GM12878 (cell line): ENCODE data around the gene SIGMAR1. TPM values are rescaled to one million over a fixed set of nuclear protein-coding genes. Genes with fewer than 3 reads are reported as not detected.

Experiments
- ATAC-seq: fragments of 200-7000 bp; cut with Tn5 transposase; 3 replicates; pipeline ENCODE4 v1.9.1; 2020; ENCODE audit warnings: mild to moderate bottlenecking, moderate library complexity
- BruUV-seq: library from RNA; stranded (reverse); fragments of 400-500 nt; replicated peaks from 2 replicates; lab custom pipeline; 2021; lab: Mats Ljungman, UMichigan
- CTCF ChIA-PET: fragments of 300-600 bp; sonication (Branson Sonifier 250); formaldehyde crosslinking; extraction: SDS; loops from one replicate; lab custom pipeline; 2021; ENCODE audit warnings: inconsistent platforms; lab: Yijun Ruan, JAX
- POLR2A ChIA-PET: fragments of 350-600 bp; formaldehyde crosslinking; extraction: SDS; loops from one replicate; lab custom pipeline; 2021; ENCODE audit warnings: inconsistent platforms; lab: Charles Lee
- RAD21 ChIA-PET: fragments of 300-600 bp; sonication (Branson Sonifier 250); formaldehyde crosslinking; loops from one replicate; lab custom pipeline; 2023; ENCODE audit warnings: antibody characterized with exemption; ENCODE audit not compliant: unreplicated experiment; lab: Charles Lee
- SMC1A ChIA-PET: fragments of 300-600 bp; sonication (Branson Sonifier 250); formaldehyde crosslinking; loops from one replicate; lab custom pipeline; 2023; ENCODE audit not compliant: unreplicated experiment, uncharacterized antibody; lab: Charles Lee
- DNase-seq: peaks from one replicate; pipeline ENCODE4 v3.0.0-alpha.2; 2011; ENCODE audit warnings: low read depth, low spot score
- FAIRE-seq: peaks from 3 replicates; lab custom pipeline; 2011; peaks lifted over from hg19 to GRCh38; lab: Jason Lieb, UNC
- H2AFZ ChIP-seq: 2 replicates; pipeline ENCODE4 v1.6.0; 2011; ENCODE audit warnings: low read depth, low read length, control low read depth; ENCODE audit not compliant: control insufficient read depth
- H3K27ac ChIP-seq: 2 replicates; pipeline ENCODE4 v1.5.1; 2011; ENCODE audit warnings: control low read depth; ENCODE audit not compliant: control insufficient read depth, insufficient read depth
- H3K27me3 ChIP-seq, 2 experiments: replicated peaks in 1 of 2; 2 replicates each; pipeline versions ENCODE4 v1.6.0 to v1.6.1; 2011; ENCODE audit warnings: low read length in 1 of 2; ENCODE audit not compliant: control insufficient read depth in 2 of 2, insufficient read depth in 2 of 2
- H3K36me3 ChIP-seq, 2 experiments: 2 replicates each; pipeline ENCODE4 v1.5.1; 2011; ENCODE audit warnings: low read length in 1 of 2; ENCODE audit not compliant: control insufficient read depth in 2 of 2, insufficient read depth in 2 of 2
- H3K4me1 ChIP-seq: 2 replicates; pipeline ENCODE4 v1.6.1; 2011; ENCODE audit warnings: mild to moderate bottlenecking, low read length, moderate library complexity, mixed read lengths; ENCODE audit not compliant: control insufficient read depth, insufficient read depth
- H3K4me2 ChIP-seq: 2 replicates; pipeline ENCODE4 v1.6.0; 2011; ENCODE audit warnings: control low read depth; ENCODE audit not compliant: control insufficient read depth, insufficient read depth
- H3K4me3 ChIP-seq: fragments of 200-600 bp; sonication (generic); 2 replicates; pipeline ENCODE4 v1.5.1; 2016
- H3K79me2 ChIP-seq: 2 replicates; pipeline ENCODE4 v1.6.0; 2011; ENCODE audit warnings: low read length; ENCODE audit not compliant: control insufficient read depth, insufficient read depth
- H3K9ac ChIP-seq: 2 replicates; pipeline ENCODE4 v1.8.0; 2011; ENCODE audit warnings: low read length, control low read depth, mixed read lengths; ENCODE audit not compliant: control insufficient read depth, insufficient read depth
- H3K9me3 ChIP-seq: replicated peaks from 3 replicates; pipeline ENCODE4 v1.5.1; 2011; ENCODE audit warnings: mild to moderate bottlenecking, low read length; ENCODE audit not compliant: control insufficient read depth, insufficient read depth
- H4K20me1 ChIP-seq: 2 replicates; pipeline ENCODE4 v1.6.0; 2011; ENCODE audit not compliant: control insufficient read depth, insufficient read depth
- BACH1 ChIP-seq: fragments of 450-650 bp; IDR thresholded peaks from 2 replicates; pipeline ENCODE4 v1.6.1; 2017; ENCODE audit warnings: mild to moderate bottlenecking, borderline replicate concordance
- NFXL1 ChIP-seq: fragments of 450-650 bp; IDR thresholded peaks from 2 replicates; pipeline ENCODE4 v1.6.1; 2017; ENCODE audit warnings: antibody characterized with exemption, mild to moderate bottlenecking, borderline replicate concordance
- NR2C2 ChIP-seq: IDR thresholded peaks from 2 replicates; pipeline ENCODE4 v1.6.1; 2011; ENCODE audit warnings: borderline replicate concordance, low read depth; ENCODE audit not compliant: control insufficient read depth, insufficient read length
- POLR2A ChIP-seq: IDR thresholded peaks from 2 replicates; pipeline ENCODE4 v1.6.1; 2011; ENCODE audit warnings: low read depth, mild to moderate bottlenecking, low read length
- SPI1 ChIP-seq: IDR thresholded peaks from 2 replicates; pipeline ENCODE4 v1.6.1; 2011; ENCODE audit warnings: low read depth, mild to moderate bottlenecking, low read length, moderate library complexity, borderline replicate concordance; ENCODE audit not compliant: insufficient read depth
- SREBF2 ChIP-seq: IDR thresholded peaks from 2 replicates; pipeline ENCODE4 v1.6.1; 2012; ENCODE audit warnings: mild to moderate bottlenecking, low read length
- ZBTB11 ChIP-seq: fragments of 450-650 bp; formaldehyde crosslinking; IDR thresholded peaks from 2 replicates; pipeline ENCODE4 v1.5.0; 2022; ENCODE audit warnings: mild to moderate bottlenecking, missing genetic modification characterization
- WGBS: methylation state at CpG from one replicate; pipeline ENCODE4 v1.1.6; 2016; ENCODE audit warnings: low lambda C conversion rate; ENCODE audit not compliant: insufficient replicate concordance, insufficient coverage; ENCODE audit errors: missing lambda C conversion rate; 5-methylcytosine and 5-hydroxymethylcytosine counted together
- in situ Hi-C: fragments of 300-500 bp; cut with MboI; formaldehyde crosslinking; loops from 9 replicates; pipeline ENCODE4 v1.14.3; 2018; ENCODE audit warnings: mixed read lengths
- intact Hi-C: fragments of 100-400 bp; cut with micrococcal nuclease; formaldehyde crosslinking; loops from one replicate; pipeline ENCODE4 v1.14.2; 2022; ENCODE audit not compliant: unreplicated experiment
- polyA plus RNA-seq, 11 experiments: library from polyadenylated mRNA; depleted of rRNA in 4 of 11; unstranded in 6 of 11; stranded (reverse) in 5 of 11; fragments of >200 nt; fragmentation: Nextera tagmentation in 4 of 11; fragmentation: Illumina TruSeq in 1 of 11; extraction: Ambion mirVana in 4 of 11; extraction: Trizol in 1 of 11; gene quantifications; 1 replicate in 1 of 11; 2 replicates in 10 of 11; pipeline versions ENCODE4 v1.2.1 to v1.2.3, GENCODE V29; 2011 to 2016; ENCODE audit warnings: inconsistent platforms in 2 of 11, missing spikeins in 2 of 11, low read depth in 1 of 11
- total RNA-seq, 4 experiments: library from RNA; depleted of rRNA in 3 of 4; stranded (reverse); fragments of >200 nt in 3 of 4; fragmentation: Illumina TruSeq in 1 of 4; extraction: Trizol in 1 of 4; gene quantifications; 2 replicates each; pipeline versions ENCODE4 v1.2.1 to v1.2.3, GENCODE V29; 2013 to 2021

Gene SIGMAR1
- total and polyA plus RNA-seq, 10 of the 15 experiments (the other 5 are each of a cell fraction or from before 2014, with no cell fraction given): 7.1 to 133 (median 69.5) TPM

GRCh38 chr9:34637356-34638137, at the start of gene SIGMAR1 (continued):
- TF ChIP-seq NR2C2 (no peak), ZBTB11 (no peak), POLR2A (peak; percentile 96), NFXL1 (peak; percentile 61; the same call in 1 of the 2 replicates), BACH1 (peak; percentile 62)

GRCh38 chr9:34686732-34687131, 49.1 kb upstream of the SIGMAR1 start:
- POLR2A ChIA-PET: no interaction called here
- Histone ChIP-seq H3K4me3 (no peak overlapping the region), H3K9ac (no peak overlapping the region), H3K4me1 (peaks cover 16% of the 10 kb centered on the region), H3K79me2 (no peaks in the 10 kb centered on the region), H2AFZ (no peak overlapping the region), H3K4me2 (no peak overlapping the region; the same call in 1 of the 2 replicates), H3K36me3 (no peaks in the 10 kb centered on the region), H3K27me3 (no peaks in the 10 kb centered on the region; a peak in 2 of 4 replicates), H3K9me3 (no peaks in the 10 kb centered on the region), H3K27ac (no peak overlapping the region), H4K20me1 (no peaks in the 10 kb centered on the region)
- no TSS peak for BruUV-seq
- intact Hi-C loops: no loop called here
- RAD21 ChIA-PET: no interaction called here
- no peak for DNase-seq
- CTCF ChIA-PET: interaction anchor here (0.8 to 1.1 kb wide), 4 partner anchors 12 to 283 kb away, joined by 4 to 5 read pairs (median 4); no protein-coding TSS in a partner anchor
- TF ChIP-seq SREBF2: no peak
- TF ChIP-seq SPI1: peak; percentile 14; the same call in 1 of the 2 replicates
- in situ Hi-C loops: no loop called here
- WGBS: 0% methylated on average over 1 of the region's 1 CpG
- ATAC-seq: no peak
- SMC1A ChIA-PET: no interaction called here
- no peak for FAIRE-seq
